Stimulated activated naive CD4-positive, alpha-beta T cell (primary cell): Measurements from ENCODE around the gene VWC2.
"Not testable (repeated sequence)": the region's sequence is repeated elsewhere in the genome, so short reads cannot be mapped to it uniquely, and the experiment has no call there.

Experiments used
- DNase-seq, 6 experiments: peaks; one replicate each; lab custom pipeline; 2025; lab: John Stamatoyannopoulos, UW

Gene VWC2

GRCh38 chr7:49851614-49851934, 78.1 kb downstream of the VWC2 start:
- DNase-seq, result not testable (repeated sequence)

GRCh38 chr7:49852619-49853462, 79.4 kb downstream of the VWC2 start:
- DNase-seq, result peak in 1 of 6 experiments; percentile 1

GRCh38 chr7:49855281-49855980, 82.0 kb downstream of the VWC2 start:
- no peak for DNase-seq

- no peak for DNase-seq
Measured at GRCh38 chr7:49860293-49860692, 86.9 kb downstream of the VWC2 start.

GRCh38 chr7:49866076-49866735, 92.8 kb downstream of the VWC2 start:
- DNase-seq, result no peak

- DNase-seq, result no peak
Measured at GRCh38 chr7:49866910-49867309, 93.5 kb downstream of the VWC2 start.

GRCh38 chr7:49873420-49873819, 100.0 kb downstream of the VWC2 start:
- no peak for DNase-seq

GRCh38 chr7:49875336-49875735, 101.9 kb downstream of the VWC2 start:
- DNase-seq, result no peak

GRCh38 chr7:49876202-49876601, 102.8 kb downstream of the VWC2 start:
- DNase-seq, result no peak

GRCh38 chr7:49878089-49878488, 104.7 kb downstream of the VWC2 start:
- no peak for DNase-seq

GRCh38 chr7:49878627-49879026, 105.2 kb downstream of the VWC2 start:
- DNase-seq, result no peak

- no peak for DNase-seq
Measured at GRCh38 chr7:49883933-49884332, 110.5 kb downstream of the VWC2 start.

GRCh38 chr7:49885593-49886285, 112.3 kb downstream of the VWC2 start:
- DNase-seq, result no peak

- no peak for DNase-seq
Measured at GRCh38 chr7:49892481-49892880, 119.0 kb downstream of the VWC2 start.

GRCh38 chr7:49893131-49893530, 119.7 kb downstream of the VWC2 start:
- DNase-seq, result no peak

- no peak for DNase-seq
Measured at GRCh38 chr7:49894543-49894942, 121.1 kb downstream of the VWC2 start.

- no peak for DNase-seq
Measured at GRCh38 chr7:49911909-49912308, 138.5 kb downstream of the VWC2 start.

- DNase-seq, result no peak
Measured at GRCh38 chr7:49926720-49927119, 153.3 kb downstream of the VWC2 start.

GRCh38 chr7:49927631-49928030, 154.2 kb downstream of the VWC2 start:
- no peak for DNase-seq

- DNase-seq, result no peak
Measured at GRCh38 chr7:49928787-49929186, 155.3 kb downstream of the VWC2 start.

- DNase-seq, result no peak
Measured at GRCh38 chr7:49931627-49932026, 158.2 kb downstream of the VWC2 start.

- DNase-seq, result no peak
Measured at GRCh38 chr7:49937608-49938007, 164.2 kb downstream of the VWC2 start.
